OCI-LY3 (cell line): Measurements from ENCODE around the gene ROR1.

Experiments used
- H2AFZ ChIP-seq: fragments of 200-600, 300-600 bp; shearing (Covaris generic); 2 replicates; pipeline ENCODE4 v1.6.0; 2014; ENCODE audit warnings: antibody characterized with exemption, low read depth, low read length
- H3K27ac ChIP-seq: fragments of 200-600, 300-600 bp; sonication (generic); 2 replicates; pipeline ENCODE4 v1.5.1; 2014; ENCODE audit warnings: mild to moderate bottlenecking, low read length, moderate library complexity, mixed read lengths
- H3K27me3 ChIP-seq: fragments of 200-600, 300-600 bp; sonication (generic); 2 replicates; pipeline ENCODE4 v1.6.1; 2014; ENCODE audit warnings: low read depth, low read length, mixed read lengths
- H3K36me3 ChIP-seq: fragments of 200-600, 300-600 bp; sonication (generic); replicated peaks from 2 replicates; pipeline ENCODE3; 2014; ENCODE audit warnings: low read depth, low read length, mixed read lengths
- H3K4me1 ChIP-seq: fragments of 300-600, 200-600 bp; sonication (generic); 2 replicates; pipeline ENCODE4 v1.6.1; 2014; ENCODE audit warnings: low read length, mixed read lengths
- H3K4me2 ChIP-seq: fragments of 200-600, 300-600 bp; sonication (generic); 2 replicates; pipeline ENCODE4 v1.6.1; 2014; ENCODE audit warnings: low read length, mixed read lengths
- H3K4me3 ChIP-seq: fragments of 300-600, 200-600 bp; sonication (generic); 2 replicates; pipeline ENCODE4 v1.5.1; 2014; ENCODE audit warnings: antibody characterized with exemption, mild to moderate bottlenecking, low read length, moderate library complexity
- H3K79me2 ChIP-seq: fragments of 300-600, 200-600 bp; shearing (Covaris generic); 2 replicates; pipeline ENCODE4 v1.6.1; 2014; ENCODE audit warnings: mild to moderate bottlenecking, low read length, mixed read lengths
- H3K9ac ChIP-seq: fragments of 300-600, 200-600 bp; shearing (Covaris generic); 2 replicates; pipeline ENCODE4 v1.6.0; 2014; ENCODE audit warnings: mild to moderate bottlenecking, low read length, moderate library complexity
- H3K9me3 ChIP-seq: fragments of 200-600, 300-600 bp; shearing (Covaris generic); 2 replicates; pipeline ENCODE4 v1.6.1; 2014; ENCODE audit warnings: low read length, mixed read lengths; ENCODE audit not compliant: insufficient read depth
- H4K20me1 ChIP-seq: fragments of 200-600, 300-600 bp; sonication (generic); 2 replicates; pipeline ENCODE4 v1.6.1; 2016; ENCODE audit warnings: low read length, mixed read lengths; ENCODE audit not compliant: insufficient read depth
- CTCF ChIP-seq: fragments of 200-600, 300-600 bp; sonication (generic); IDR thresholded peaks from 2 replicates; pipeline ENCODE4 v1.5.1; 2014; ENCODE audit warnings: antibody characterized with exemption, low read length, low read depth
- EZH2phosphoT487 ChIP-seq: fragments of 200-600 bp; shearing (Covaris generic); IDR thresholded peaks from 2 replicates; pipeline ENCODE4 v1.6.1; 2018; ENCODE audit warnings: antibody characterized with exemption, mixed run types, low read depth

The ROR1 gene

GRCh38 chr1:63915121-63915520 lies 141.3 kb downstream of the ROR1 start:
- Histone ChIP-seq H3K36me3 (no peaks in the 10 kb centered on the region), H4K20me1 (no peaks in the 10 kb centered on the region), H3K4me3 (no peak overlapping the region), H3K9me3 (no peaks in the 10 kb centered on the region), H3K27me3 (no peaks in the 10 kb centered on the region; the same call in none of the 2 replicates), H3K4me1 (peaks cover 24% of the 10 kb centered on the region), H3K4me2 (no peak overlapping the region), H3K9ac (no peak overlapping the region), H3K79me2 (no peaks in the 10 kb centered on the region), H2AFZ (no peak overlapping the region), H3K27ac (no peak overlapping the region)
- peak; percentile 51 for TF ChIP-seq CTCF
- TF ChIP-seq EZH2phosphoT487 = no peak

- no peaks in the 10 kb centered on the region for H3K9me3 ChIP-seq
- H3K36me3 ChIP-seq = no peaks in the 10 kb centered on the region
- H3K27me3 ChIP-seq = no peaks in the 10 kb centered on the region; the same call in none of the 2 replicates
- no peak overlapping the region for H3K4me3 ChIP-seq
- H3K4me2 ChIP-seq = no peak overlapping the region
- H2AFZ ChIP-seq = no peak overlapping the region
- H3K27ac ChIP-seq = no peak overlapping the region
- no peak for TF ChIP-seq EZH2phosphoT487
- no peak for TF ChIP-seq CTCF
- H3K79me2 ChIP-seq = no peaks in the 10 kb centered on the region
- H4K20me1 ChIP-seq = no peaks in the 10 kb centered on the region
- peaks cover 31% of the 10 kb centered on the region for H3K4me1 ChIP-seq
- no peak overlapping the region for H3K9ac ChIP-seq
These were observed 142.9 kb downstream of the ROR1 start for GRCh38 chr1:63916485-63917360.

- H4K20me1 ChIP-seq = no peaks in the 10 kb centered on the region
- H3K79me2 ChIP-seq = no peaks in the 10 kb centered on the region
- no peaks in the 10 kb centered on the region for H3K9me3 ChIP-seq
- no peak overlapping the region for H3K27ac ChIP-seq
- TF ChIP-seq CTCF (peak; percentile 27), EZH2phosphoT487 (no peak)
- H2AFZ ChIP-seq = no peak overlapping the region
- H3K27me3 ChIP-seq = no peaks in the 10 kb centered on the region; the same call in 1 of the 2 replicates
- H3K4me1 ChIP-seq = peaks cover 31% of the 10 kb centered on the region
- H3K4me3 ChIP-seq = no peak overlapping the region
- H3K4me2 ChIP-seq = no peak overlapping the region
- H3K9ac ChIP-seq = no peak overlapping the region
- no peaks in the 10 kb centered on the region for H3K36me3 ChIP-seq
These were observed 144.0 kb downstream of the ROR1 start for GRCh38 chr1:63917571-63918417.

- Histone ChIP-seq H3K4me2 (no peak overlapping the region), H3K4me3 (no peak overlapping the region), H3K36me3 (no peaks in the 10 kb centered on the region), H3K4me1 (peaks cover 31% of the 10 kb centered on the region), H2AFZ (no peak overlapping the region), H3K27me3 (no peaks in the 10 kb centered on the region; the same call in 1 of the 2 replicates), H3K9ac (no peak overlapping the region), H3K79me2 (no peaks in the 10 kb centered on the region), H4K20me1 (no peaks in the 10 kb centered on the region), H3K9me3 (no peaks in the 10 kb centered on the region), H3K27ac (no peak overlapping the region)
- TF ChIP-seq CTCF = no peak
- no peak for TF ChIP-seq EZH2phosphoT487
These were observed 144.7 kb downstream of the ROR1 start for GRCh38 chr1:63918418-63918945.
